IPS-15b (cell line): ENCODE data around the gene INPP4B.
"Not testable (repeated sequence)": the region's sequence is repeated elsewhere in the genome, so short reads cannot be mapped to it uniquely, and the experiment has no call there.

Source experiments
- H3K27me3 ChIP-seq: one replicate; pipeline ENCODE4 v1.6.1; 2013; ENCODE audit warnings: low read length; ENCODE audit not compliant: control insufficient read depth, insufficient read depth
- H3K36me3 ChIP-seq: one replicate; pipeline ENCODE4 v1.6.1; 2013; ENCODE audit warnings: low read length; ENCODE audit not compliant: control insufficient read depth, insufficient read depth
- H3K4me1 ChIP-seq: one replicate; pipeline ENCODE4 v1.6.1; 2013; ENCODE audit warnings: mild to moderate bottlenecking, low read length; ENCODE audit not compliant: control insufficient read depth, insufficient read depth
- H3K4me3 ChIP-seq: one replicate; pipeline ENCODE4 v1.5.1; 2013; ENCODE audit warnings: low read depth, low read length
- H3K9ac ChIP-seq: one replicate; pipeline ENCODE4 v1.6.1; 2013; ENCODE audit warnings: low read depth, mild to moderate bottlenecking, low read length
- H3K9me3 ChIP-seq: one replicate; pipeline ENCODE4 v1.6.1; 2013; ENCODE audit warnings: mild to moderate bottlenecking, low read length; ENCODE audit not compliant: control insufficient read depth, insufficient read depth

The INPP4B gene

GRCh38 chr4:142397364-142397991, 448.6 kb downstream of the INPP4B start:
- H3K36me3 ChIP-seq = not testable (repeated sequence)

GRCh38 chr4:142396279-142396678, 449.8 kb downstream of the INPP4B start:
- Histone ChIP-seq H3K4me3 (no peak overlapping the region), H3K9me3 (no peaks in the 10 kb centered on the region), H3K9ac (no peak overlapping the region), H3K4me1 (peaks cover 6% of the 10 kb centered on the region), H3K36me3 (no peaks in the 10 kb centered on the region), H3K27me3 (no peaks in the 10 kb centered on the region)

More at GRCh38 chr4:142397364-142397991, 448.6 kb downstream of the INPP4B start:
- not testable (repeated sequence) for H3K4me3 ChIP-seq, H3K27me3 ChIP-seq, H3K9me3 ChIP-seq, H3K4me1 ChIP-seq, H3K9ac ChIP-seq

- H3K9me3 ChIP-seq = no peaks in the 10 kb centered on the region
- no peaks in the 10 kb centered on the region for H3K4me1 ChIP-seq
- no peaks in the 10 kb centered on the region for H3K36me3 ChIP-seq
- no peak overlapping the region for H3K4me3 ChIP-seq
- H3K27me3 ChIP-seq = no peaks in the 10 kb centered on the region
- H3K9ac ChIP-seq = no peak overlapping the region
Measured at GRCh38 chr4:142393127-142393526, 453.0 kb downstream of the INPP4B start.

- Histone ChIP-seq H3K9me3 (no peaks in the 10 kb centered on the region), H3K9ac (no peak overlapping the region), H3K4me3 (no peak overlapping the region), H3K36me3 (no peaks in the 10 kb centered on the region), H3K27me3 (no peaks in the 10 kb centered on the region), H3K4me1 (no peaks in the 10 kb centered on the region)
Measured at GRCh38 chr4:142386856-142387255, 459.2 kb downstream of the INPP4B start.

- Histone ChIP-seq H3K27me3 (no peaks in the 10 kb centered on the region), H3K36me3 (no peaks in the 10 kb centered on the region), H3K4me3 (no peak overlapping the region), H3K9me3 (no peaks in the 10 kb centered on the region), H3K9ac (no peak overlapping the region), H3K4me1 (no peaks in the 10 kb centered on the region)
Measured at GRCh38 chr4:142386449-142386848, 459.7 kb downstream of the INPP4B start.

GRCh38 chr4:142383800-142384470, 462.2 kb downstream of the INPP4B start:
- H3K4me3 ChIP-seq = no peak overlapping the region
- no peaks in the 10 kb centered on the region for H3K4me1 ChIP-seq
- H3K27me3 ChIP-seq = no peaks in the 10 kb centered on the region
- H3K9me3 ChIP-seq = no peaks in the 10 kb centered on the region
- H3K36me3 ChIP-seq = no peaks in the 10 kb centered on the region
- no peak overlapping the region for H3K9ac ChIP-seq

GRCh38 chr4:142383354-142383753, 462.7 kb downstream of the INPP4B start:
- H3K4me3 ChIP-seq = no peak overlapping the region
- no peak overlapping the region for H3K9ac ChIP-seq
- no peaks in the 10 kb centered on the region for H3K36me3 ChIP-seq
- H3K4me1 ChIP-seq = no peaks in the 10 kb centered on the region
- H3K27me3 ChIP-seq = no peaks in the 10 kb centered on the region
- H3K9me3 ChIP-seq = no peaks in the 10 kb centered on the region

- Histone ChIP-seq H3K4me1 (no peaks in the 10 kb centered on the region), H3K4me3 (no peak overlapping the region), H3K27me3 (no peaks in the 10 kb centered on the region), H3K36me3 (no peaks in the 10 kb centered on the region), H3K9me3 (no peaks in the 10 kb centered on the region), H3K9ac (no peak overlapping the region)
Measured at GRCh38 chr4:142380052-142380602, 466.0 kb downstream of the INPP4B start.

GRCh38 chr4:142379277-142380051, 466.6 kb downstream of the INPP4B start:
- no peaks in the 10 kb centered on the region for H3K27me3 ChIP-seq
- H3K4me1 ChIP-seq = no peaks in the 10 kb centered on the region
- no peaks in the 10 kb centered on the region for H3K9me3 ChIP-seq
- H3K36me3 ChIP-seq = no peaks in the 10 kb centered on the region
- no peak overlapping the region for H3K4me3 ChIP-seq
- H3K9ac ChIP-seq = no peak overlapping the region

GRCh38 chr4:142378179-142378578, 467.9 kb downstream of the INPP4B start:
- H3K9me3 ChIP-seq = no peaks in the 10 kb centered on the region

GRCh38 chr4:142377342-142378091, 468.6 kb downstream of the INPP4B start:
- H3K9me3 ChIP-seq = no peaks in the 10 kb centered on the region
- H3K27me3 ChIP-seq = no peaks in the 10 kb centered on the region
- H3K4me3 ChIP-seq = no peak overlapping the region
- no peak overlapping the region for H3K9ac ChIP-seq
- H3K36me3 ChIP-seq = no peaks in the 10 kb centered on the region
- H3K4me1 ChIP-seq = no peaks in the 10 kb centered on the region

More at GRCh38 chr4:142378179-142378578, 467.9 kb downstream of the INPP4B start:
- Histone ChIP-seq H3K4me3 (no peak overlapping the region), H3K4me1 (no peaks in the 10 kb centered on the region), H3K27me3 (no peaks in the 10 kb centered on the region), H3K36me3 (no peaks in the 10 kb centered on the region), H3K9ac (no peak overlapping the region)
